Measurements from ENCODE around the gene CPA2.
"Not testable (repeated sequence)": the region's sequence is repeated elsewhere in the genome, so short reads cannot be mapped to it uniquely, and the experiment has no call there.

- not testable (repeated sequence) for TF ChIP-seq POLR2A, POLR2AphosphoS5, CTCF, EP300 (IDR thresholded peaks at IDR 0.05)
Measured at GRCh38 chr7:130243486-130243885, 23.2 kb upstream of the CPA2 start.

Measured in upper lobe of left lung (tissue), 4 donors.